ENCODE results near the gene PAMR1.

DNA sequence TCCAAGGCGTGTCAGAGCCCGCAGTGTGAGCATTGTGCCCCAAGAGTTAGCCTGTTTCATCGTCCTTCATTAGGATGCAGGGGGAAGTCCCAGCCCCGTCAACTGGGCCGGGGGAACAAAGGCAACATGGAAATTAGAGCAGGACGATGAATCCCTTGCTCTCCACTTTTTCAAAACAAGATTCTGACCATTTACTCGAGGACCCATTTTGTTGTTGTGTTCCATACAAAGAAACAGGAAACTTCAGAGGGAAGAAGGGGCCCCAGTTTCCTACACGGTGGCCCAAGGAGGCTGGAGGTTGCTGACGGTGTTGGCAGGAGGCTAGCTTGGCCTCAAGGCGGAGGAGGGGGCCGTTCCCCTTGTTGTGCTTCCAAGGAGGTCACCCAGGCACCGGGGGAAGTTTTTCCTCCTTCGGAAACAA is 62.1 kb downstream of the PAMR1 start:
- TF ChIP-seq, protein P1, sequence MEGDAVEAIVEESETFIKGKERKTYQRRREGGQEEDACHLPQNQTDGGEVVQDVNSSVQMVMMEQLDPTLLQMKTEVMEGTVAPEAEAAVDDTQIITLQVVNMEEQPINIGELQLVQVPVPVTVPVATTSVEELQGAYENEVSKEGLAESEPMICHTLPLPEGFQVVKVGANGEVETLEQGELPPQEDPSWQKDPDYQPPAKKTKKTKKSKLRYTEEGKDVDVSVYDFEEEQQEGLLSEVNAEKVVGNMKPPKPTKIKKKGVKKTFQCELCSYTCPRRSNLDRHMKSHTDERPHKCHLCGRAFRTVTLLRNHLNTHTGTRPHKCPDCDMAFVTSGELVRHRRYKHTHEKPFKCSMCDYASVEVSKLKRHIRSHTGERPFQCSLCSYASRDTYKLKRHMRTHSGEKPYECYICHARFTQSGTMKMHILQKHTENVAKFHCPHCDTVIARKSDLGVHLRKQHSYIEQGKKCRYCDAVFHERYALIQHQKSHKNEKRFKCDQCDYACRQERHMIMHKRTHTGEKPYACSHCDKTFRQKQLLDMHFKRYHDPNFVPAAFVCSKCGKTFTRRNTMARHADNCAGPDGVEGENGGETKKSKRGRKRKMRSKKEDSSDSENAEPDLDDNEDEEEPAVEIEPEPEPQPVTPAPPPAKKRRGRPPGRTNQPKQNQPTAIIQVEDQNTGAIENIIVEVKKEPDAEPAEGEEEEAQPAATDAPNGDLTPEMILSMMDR (conservative IDR thresholded peaks at IDR 0.05 in 1 of 2, IDR thresholded peaks at IDR 0.05 in 1 of 2; ENCODE audit: low read depth in 1 of 2, low read length in 2 of 2): no peak
- no peak for TF ChIP-seq EZH2 (IDR thresholded peaks at IDR 0.05; ENCODE audit: low read length, missing control alignments)

Data from fibroblast of lung (primary cell).